HEK293T (cell line): ENCODE measurements around the gene HCK.

Experiments
- CTBP1 ChIP-seq: fragments of 450-650 bp; IDR thresholded peaks from 2 replicates; pipeline ENCODE4 v1.6.1; 2016; ENCODE audit warnings: borderline replicate concordance
- ELF4 ChIP-seq: fragments of 450-650 bp; IDR thresholded peaks from 2 replicates; pipeline ENCODE4 v1.6.1; 2017; ENCODE audit warnings: antibody characterized with exemption
- FOXA1 ChIP-seq: fragments of 450-650 bp; IDR thresholded peaks from 2 replicates; pipeline ENCODE4 v1.6.1; 2016; ENCODE audit warnings: mild to moderate bottlenecking
- SP1 ChIP-seq: fragments of 450-650 bp; IDR thresholded peaks from 2 replicates; pipeline ENCODE4 v1.6.1; 2017
- TF ChIP-seq, protein P1 (sequence below): fragments of 450-650 bp; IDR thresholded peaks from 2 replicates; pipeline ENCODE4 v1.6.1; 2016

DNA sequence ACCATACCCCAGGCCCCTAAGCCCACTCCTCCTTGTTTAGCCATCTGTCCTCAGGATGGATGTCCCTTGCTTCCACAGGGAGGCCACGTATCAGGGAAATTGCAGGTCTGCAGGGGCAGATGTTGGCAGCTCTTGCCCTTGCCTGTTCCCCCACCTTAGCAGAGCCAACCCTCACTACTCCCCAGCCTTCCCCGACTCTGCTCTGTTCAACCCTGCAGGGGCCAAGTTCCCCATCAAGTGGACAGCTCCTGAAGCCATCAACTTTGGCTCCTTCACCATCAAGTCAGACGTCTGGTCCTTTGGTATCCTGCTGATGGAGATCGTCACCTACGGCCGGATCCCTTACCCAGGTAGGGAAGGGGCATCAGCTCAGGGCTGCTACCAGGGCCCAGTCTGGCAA lies 46.7 kb downstream of the HCK start:
- TF ChIP-seq SP1 (no peak), CTBP1 (no peak), FOXA1 (no peak), ELF4 (no peak)
- TF ChIP-seq, protein P1, sequence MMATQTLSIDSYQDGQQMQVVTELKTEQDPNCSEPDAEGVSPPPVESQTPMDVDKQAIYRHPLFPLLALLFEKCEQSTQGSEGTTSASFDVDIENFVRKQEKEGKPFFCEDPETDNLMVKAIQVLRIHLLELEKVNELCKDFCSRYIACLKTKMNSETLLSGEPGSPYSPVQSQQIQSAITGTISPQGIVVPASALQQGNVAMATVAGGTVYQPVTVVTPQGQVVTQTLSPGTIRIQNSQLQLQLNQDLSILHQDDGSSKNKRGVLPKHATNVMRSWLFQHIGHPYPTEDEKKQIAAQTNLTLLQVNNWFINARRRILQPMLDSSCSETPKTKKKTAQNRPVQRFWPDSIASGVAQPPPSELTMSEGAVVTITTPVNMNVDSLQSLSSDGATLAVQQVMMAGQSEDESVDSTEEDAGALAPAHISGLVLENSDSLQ, result no peak
